ENCODE measurements around the gene KCNQ1.

KCNQ1 gene

DNA sequence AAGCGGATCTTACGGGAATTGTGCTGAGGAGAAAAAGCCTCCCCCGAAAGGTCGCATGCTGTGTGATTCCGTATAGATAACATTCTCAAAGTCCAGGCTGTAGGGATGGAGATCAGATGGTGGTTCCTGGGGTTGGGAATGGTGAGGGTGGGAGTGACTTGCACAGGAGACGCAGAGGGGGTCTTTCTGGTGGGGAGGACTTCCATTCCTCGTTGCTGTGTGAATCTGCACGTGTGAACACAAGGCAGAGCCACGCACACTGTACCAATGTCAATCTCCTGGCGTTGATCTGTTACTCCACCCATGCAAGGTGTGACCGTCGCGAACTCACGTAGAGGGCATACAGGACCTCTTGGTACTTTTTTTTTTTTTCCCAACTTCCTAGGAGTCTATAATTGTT is 313.9 kb downstream of the KCNQ1 start:
- H2AFZ ChIP-seq (ENCODE audit: low read length) = no peak overlapping the region
- no peak for TF ChIP-seq EZH2 (IDR thresholded peaks at IDR 0.05; ENCODE audit: borderline replicate concordance, low read length)
- TF ChIP-seq, protein P1, sequence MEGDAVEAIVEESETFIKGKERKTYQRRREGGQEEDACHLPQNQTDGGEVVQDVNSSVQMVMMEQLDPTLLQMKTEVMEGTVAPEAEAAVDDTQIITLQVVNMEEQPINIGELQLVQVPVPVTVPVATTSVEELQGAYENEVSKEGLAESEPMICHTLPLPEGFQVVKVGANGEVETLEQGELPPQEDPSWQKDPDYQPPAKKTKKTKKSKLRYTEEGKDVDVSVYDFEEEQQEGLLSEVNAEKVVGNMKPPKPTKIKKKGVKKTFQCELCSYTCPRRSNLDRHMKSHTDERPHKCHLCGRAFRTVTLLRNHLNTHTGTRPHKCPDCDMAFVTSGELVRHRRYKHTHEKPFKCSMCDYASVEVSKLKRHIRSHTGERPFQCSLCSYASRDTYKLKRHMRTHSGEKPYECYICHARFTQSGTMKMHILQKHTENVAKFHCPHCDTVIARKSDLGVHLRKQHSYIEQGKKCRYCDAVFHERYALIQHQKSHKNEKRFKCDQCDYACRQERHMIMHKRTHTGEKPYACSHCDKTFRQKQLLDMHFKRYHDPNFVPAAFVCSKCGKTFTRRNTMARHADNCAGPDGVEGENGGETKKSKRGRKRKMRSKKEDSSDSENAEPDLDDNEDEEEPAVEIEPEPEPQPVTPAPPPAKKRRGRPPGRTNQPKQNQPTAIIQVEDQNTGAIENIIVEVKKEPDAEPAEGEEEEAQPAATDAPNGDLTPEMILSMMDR (IDR thresholded peaks at IDR 0.05; ENCODE audit: low read length) = no peak
- H3K36me3 ChIP-seq (ENCODE audit: insufficient read depth, low read length) = no peaks in the 10 kb centered on the region; the same call in 1 of the 2 replicates
- H3K9me2 ChIP-seq (ENCODE audit: low read depth, low read length) = no peaks in the 10 kb centered on the region
- H3K9ac ChIP-seq (ENCODE audit: low read length) = no peak overlapping the region
- H3K79me2 ChIP-seq (ENCODE audit: insufficient read depth, low read length) = no peaks in the 10 kb centered on the region
- no peak overlapping the region for H3K4me3 ChIP-seq (ENCODE audit: low read depth, low read length, poor library complexity, severe bottlenecking)
- H3F3A ChIP-seq (ENCODE audit: insufficient read depth, low read length) = no peaks in the 10 kb centered on the region
- H4K20me1 ChIP-seq (ENCODE audit: insufficient read depth, low read length) = no peaks in the 10 kb centered on the region
- no peaks in the 10 kb centered on the region for H3K4me1 ChIP-seq (ENCODE audit: insufficient read depth, low read length, severe bottlenecking)
- H3K27ac ChIP-seq (ENCODE audit: low read depth, low read length, poor library complexity, severe bottlenecking) = no peak overlapping the region
- peaks cover 9% of the 10 kb centered on the region; the same call in 1 of the 2 replicates for H3K9me3 ChIP-seq (ENCODE audit: low read length)
- H3K4me2 ChIP-seq (ENCODE audit: low read length) = no peak overlapping the region
- 0 out of 2 replicates have a peak, but pooled peaks cover 6% of the 10 kb centered on the region for H3K27me3 ChIP-seq (ENCODE audit: insufficient read depth, low read length)

DNA sequence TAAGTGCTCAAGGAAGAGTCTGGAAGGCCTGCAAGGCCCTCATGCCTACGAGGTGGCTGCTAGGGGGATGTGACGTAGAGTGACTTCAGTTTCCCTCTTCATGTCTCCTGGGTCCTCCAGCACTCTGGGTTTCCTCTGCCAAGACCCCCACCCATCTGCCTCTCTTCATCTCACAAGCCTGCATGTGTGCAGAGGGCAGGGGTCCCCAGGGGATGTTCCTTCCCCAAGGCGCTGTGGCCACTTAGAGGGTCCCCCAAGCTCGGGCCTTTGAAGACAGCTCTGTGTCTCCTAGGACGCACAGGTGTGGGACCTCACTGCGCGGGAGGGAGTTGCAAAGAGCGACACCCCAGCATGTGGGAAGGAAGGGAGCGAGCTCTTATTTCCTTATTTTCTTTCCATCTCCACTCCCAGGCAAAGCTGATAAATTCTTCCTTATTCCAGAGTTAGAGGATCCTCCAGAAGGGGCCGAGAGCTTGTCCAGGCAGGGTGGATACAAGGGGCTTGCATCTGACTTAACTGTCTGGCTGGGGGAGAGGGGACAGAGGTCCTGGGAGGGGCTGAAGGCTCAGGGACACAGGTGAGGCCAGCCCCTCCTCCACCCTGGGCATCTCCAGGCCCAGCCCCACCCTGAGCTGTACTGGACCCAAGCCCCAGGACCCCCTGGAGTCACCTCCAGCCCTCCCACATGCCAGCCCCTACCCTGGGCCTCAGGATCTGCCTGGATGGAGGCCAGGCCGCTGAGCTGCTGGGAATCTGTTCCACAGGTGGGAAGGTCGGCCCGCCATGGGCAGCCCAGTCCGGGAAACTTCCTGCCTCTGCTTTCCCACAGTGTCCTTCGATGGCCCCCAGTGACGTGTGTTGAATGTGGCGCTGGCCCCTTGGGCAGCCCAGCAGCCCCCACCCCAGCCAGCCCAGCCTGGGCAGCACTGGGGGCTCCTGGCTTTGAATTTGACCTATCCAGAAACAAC is 314.7 kb downstream of the KCNQ1 start:
- no peak overlapping the region for H3K4me2 ChIP-seq (ENCODE audit: low read length)
- no peak overlapping the region for H3K9ac ChIP-seq (ENCODE audit: low read length)
- no peaks in the 10 kb centered on the region for H3K79me2 ChIP-seq (ENCODE audit: insufficient read depth, low read length)
- H3K9me3 ChIP-seq (ENCODE audit: low read length) = peaks cover 9% of the 10 kb centered on the region; the same call in 1 of the 2 replicates
- no peaks in the 10 kb centered on the region for H3K9me2 ChIP-seq (ENCODE audit: low read depth, low read length)
- H2AFZ ChIP-seq (ENCODE audit: low read length) = no peak overlapping the region
- H3K27ac ChIP-seq (ENCODE audit: low read depth, low read length, poor library complexity, severe bottlenecking) = no peak overlapping the region
- H3K4me3 ChIP-seq (ENCODE audit: low read depth, low read length, poor library complexity, severe bottlenecking) = no peak overlapping the region
- TF ChIP-seq, protein P1 (IDR thresholded peaks at IDR 0.05; ENCODE audit: low read length) = no peak
- TF ChIP-seq EZH2 (IDR thresholded peaks at IDR 0.05; ENCODE audit: borderline replicate concordance, low read length) = no peak
- no peaks in the 10 kb centered on the region for H3F3A ChIP-seq (ENCODE audit: insufficient read depth, low read length)
- no peaks in the 10 kb centered on the region for H3K4me1 ChIP-seq (ENCODE audit: insufficient read depth, low read length, severe bottlenecking)
- no peaks in the 10 kb centered on the region for H4K20me1 ChIP-seq (ENCODE audit: insufficient read depth, low read length)
- H3K36me3 ChIP-seq (ENCODE audit: insufficient read depth, low read length) = no peaks in the 10 kb centered on the region; the same call in 1 of the 2 replicates
- H3K27me3 ChIP-seq (ENCODE audit: insufficient read depth, low read length) = no peaks in the 10 kb centered on the region

DNA sequence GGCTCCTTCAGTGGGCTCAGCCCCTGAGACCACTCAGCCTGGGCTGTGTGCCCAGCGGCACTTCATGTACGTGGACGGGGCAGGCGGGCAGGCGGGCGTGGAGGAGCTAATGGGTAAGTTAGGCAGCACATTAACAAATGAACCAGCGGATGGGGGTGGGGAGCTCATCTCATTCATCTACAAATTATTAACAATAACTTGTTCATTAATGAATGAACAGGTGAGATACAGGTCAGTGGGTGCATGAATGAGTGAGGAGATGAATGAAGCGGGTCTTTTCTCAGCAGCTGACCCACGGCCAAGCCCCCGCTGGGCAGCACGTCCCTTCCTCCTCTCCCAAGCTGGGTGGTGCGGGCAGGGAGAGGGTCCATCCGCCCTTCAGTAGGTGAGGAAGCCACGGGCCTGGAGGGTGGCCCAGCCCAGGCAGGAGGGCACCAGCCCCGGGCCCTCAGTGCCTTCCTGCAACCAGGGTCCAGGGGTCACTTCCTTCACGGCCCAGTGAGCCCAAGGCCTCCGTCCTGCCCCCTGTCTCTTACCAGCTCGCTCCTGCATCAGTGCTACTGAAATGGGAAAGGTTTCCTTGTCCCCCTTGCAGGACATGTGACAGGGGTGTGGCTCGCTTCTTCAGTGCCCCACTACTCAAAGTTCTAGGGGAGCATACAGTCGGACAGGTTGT is 315.5 kb downstream of the KCNQ1 start:
- no peaks in the 10 kb centered on the region for H3K9me2 ChIP-seq (ENCODE audit: low read depth, low read length)
- H3K27ac ChIP-seq (ENCODE audit: low read depth, low read length, poor library complexity, severe bottlenecking) = no peak overlapping the region
- H3K36me3 ChIP-seq (ENCODE audit: insufficient read depth, low read length) = no peaks in the 10 kb centered on the region; the same call in 1 of the 2 replicates
- H4K20me1 ChIP-seq (ENCODE audit: insufficient read depth, low read length) = no peaks in the 10 kb centered on the region
- H3K4me3 ChIP-seq (ENCODE audit: low read depth, low read length, poor library complexity, severe bottlenecking) = no peak overlapping the region
- H3K79me2 ChIP-seq (ENCODE audit: insufficient read depth, low read length) = no peaks in the 10 kb centered on the region
- no peaks in the 10 kb centered on the region for H3K4me1 ChIP-seq (ENCODE audit: insufficient read depth, low read length, severe bottlenecking)
- H3K4me2 ChIP-seq (ENCODE audit: low read length) = no peak overlapping the region
- H3K9ac ChIP-seq (ENCODE audit: low read length) = no peak overlapping the region
- peaks cover 9% of the 10 kb centered on the region; the same call in 1 of the 2 replicates for H3K9me3 ChIP-seq (ENCODE audit: low read length)
- no peaks in the 10 kb centered on the region for H3F3A ChIP-seq (ENCODE audit: insufficient read depth, low read length)
- H3K27me3 ChIP-seq (ENCODE audit: insufficient read depth, low read length) = no peaks in the 10 kb centered on the region
- TF ChIP-seq, protein P1 (IDR thresholded peaks at IDR 0.05; ENCODE audit: low read length) = no peak
- no peak for TF ChIP-seq EZH2 (IDR thresholded peaks at IDR 0.05; ENCODE audit: borderline replicate concordance, low read length)
- no peak overlapping the region for H2AFZ ChIP-seq (ENCODE audit: low read length)
